GM20431 (cell line): ENCODE results near the gene LRP1B.

Experiments
- in situ Hi-C: fragments of 300-500 bp; cut with MseI, MboI; formaldehyde crosslinking; loops from one replicate; pipeline ENCODE4 v1.15.0; 2020; ENCODE audit warnings: low sequenced_read_pairs; ENCODE audit not compliant: unreplicated experiment

LRP1B gene

DNA sequence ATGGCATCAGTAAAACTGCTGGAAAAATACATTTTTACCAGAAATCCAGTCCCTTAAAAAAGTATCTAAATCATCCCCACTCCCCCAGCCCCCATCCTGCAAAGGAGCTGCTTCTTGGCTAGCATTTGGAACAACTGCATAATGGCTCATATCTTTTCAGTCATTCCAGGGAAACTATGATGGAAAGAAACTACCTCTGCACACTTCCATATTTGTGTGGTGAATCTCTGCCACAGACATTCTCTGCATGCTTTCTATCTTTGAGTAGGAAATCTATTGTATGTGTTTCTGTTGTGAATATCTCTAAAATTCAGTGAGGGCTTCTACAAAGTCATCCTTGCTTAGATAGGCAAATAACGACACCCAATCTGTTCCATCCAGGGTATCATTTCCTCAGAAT is 632.3 kb downstream of the LRP1B start:
- in situ Hi-C loops, result no loop called here

DNA sequence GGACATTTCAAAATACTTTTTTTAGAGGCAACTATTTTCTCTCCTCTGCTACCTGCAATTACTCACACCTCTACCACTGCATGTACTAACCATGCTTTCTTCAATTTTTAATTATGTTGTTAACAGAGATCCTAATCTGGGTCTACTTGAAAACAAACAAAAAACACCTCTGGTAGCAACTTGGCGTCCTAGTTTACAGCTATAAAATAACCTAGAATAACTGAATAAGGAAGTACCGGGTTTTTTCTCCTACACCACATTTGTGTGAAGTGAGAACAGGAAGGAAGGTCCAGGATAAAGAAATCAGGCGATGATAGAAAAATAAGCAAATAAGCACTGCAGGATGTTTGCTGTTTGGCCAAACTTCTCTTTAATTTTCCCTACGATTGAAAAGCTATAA is 633.5 kb downstream of the LRP1B start:
- in situ Hi-C loops, result no loop called here

DNA sequence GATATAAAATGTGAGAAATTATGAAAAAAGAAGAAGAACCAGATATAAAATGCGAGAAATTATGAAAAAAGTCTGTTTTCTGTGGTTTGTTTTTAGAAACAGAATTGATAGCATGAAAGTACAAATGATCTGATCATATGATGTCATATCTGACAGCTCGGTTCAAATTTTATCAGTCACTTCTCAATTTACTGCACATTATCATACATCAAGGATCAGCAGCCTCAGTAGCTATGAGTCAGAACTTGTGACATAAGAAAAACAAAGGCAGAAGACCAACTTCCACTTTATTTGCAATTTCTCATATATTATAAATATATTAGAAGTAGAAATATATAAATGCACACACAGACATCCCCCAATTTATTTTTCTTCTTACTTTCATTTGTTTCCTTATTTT is 634.0 kb downstream of the LRP1B start:
- in situ Hi-C loops, result no loop called here

DNA sequence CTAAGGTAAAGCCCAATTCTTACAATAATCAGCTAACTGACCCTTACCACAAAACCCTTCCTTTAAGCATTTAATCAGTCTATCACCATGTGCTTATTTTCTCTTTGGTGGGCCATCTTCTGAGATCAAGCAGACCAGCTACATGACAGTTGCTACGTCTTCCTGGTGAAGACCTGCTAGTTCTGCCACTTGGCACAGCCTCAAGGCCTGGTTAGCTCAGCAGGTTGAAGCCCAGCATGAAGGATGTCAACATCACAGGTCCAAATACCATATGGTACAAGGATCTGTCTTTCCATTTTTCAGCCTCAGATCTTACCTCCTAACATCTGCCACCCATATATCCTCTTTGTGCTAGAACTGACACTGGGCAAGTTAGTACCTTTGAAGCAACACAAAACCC is 636.9 kb downstream of the LRP1B start:
- in situ Hi-C loops, result no loop called here

DNA sequence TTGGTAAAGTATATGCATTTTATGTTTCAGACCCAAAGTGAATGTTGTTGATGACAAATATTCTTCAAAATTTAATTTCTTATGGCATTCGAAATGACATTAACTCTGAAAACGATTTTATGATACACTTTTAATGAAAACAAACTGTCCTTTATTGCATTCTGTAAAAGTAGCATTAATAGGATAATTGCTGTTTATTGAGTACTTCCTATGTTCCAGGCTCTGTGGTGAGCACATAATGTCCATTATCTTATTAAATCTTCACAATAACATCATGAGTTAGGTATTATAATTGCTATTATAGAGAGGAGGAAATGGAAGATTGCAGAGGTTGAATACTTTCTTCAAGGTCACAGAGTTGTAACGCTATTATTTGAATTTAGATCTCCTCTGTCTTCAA is 638.0 kb downstream of the LRP1B start:
- in situ Hi-C loops, result no loop called here

DNA sequence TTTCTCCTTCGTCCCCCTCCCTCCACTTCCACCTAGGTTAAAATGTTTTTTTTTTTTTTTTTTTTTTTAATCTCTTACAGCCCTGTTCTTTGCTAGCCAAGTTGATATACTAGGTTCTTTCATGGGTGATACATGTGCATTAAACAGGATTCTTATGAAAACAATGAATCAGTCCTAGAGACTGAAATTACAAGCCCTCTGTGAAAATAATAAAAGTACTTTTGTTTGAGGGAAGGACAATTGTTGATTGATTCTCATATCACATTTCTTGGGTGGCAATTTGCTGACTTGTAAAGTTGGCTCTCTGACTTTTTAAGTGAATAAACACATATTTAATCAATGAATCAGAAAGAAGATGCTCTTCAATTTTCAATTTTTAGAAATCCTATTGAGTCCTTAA is 639.9 kb downstream of the LRP1B start:
- in situ Hi-C loops, result no loop called here

DNA sequence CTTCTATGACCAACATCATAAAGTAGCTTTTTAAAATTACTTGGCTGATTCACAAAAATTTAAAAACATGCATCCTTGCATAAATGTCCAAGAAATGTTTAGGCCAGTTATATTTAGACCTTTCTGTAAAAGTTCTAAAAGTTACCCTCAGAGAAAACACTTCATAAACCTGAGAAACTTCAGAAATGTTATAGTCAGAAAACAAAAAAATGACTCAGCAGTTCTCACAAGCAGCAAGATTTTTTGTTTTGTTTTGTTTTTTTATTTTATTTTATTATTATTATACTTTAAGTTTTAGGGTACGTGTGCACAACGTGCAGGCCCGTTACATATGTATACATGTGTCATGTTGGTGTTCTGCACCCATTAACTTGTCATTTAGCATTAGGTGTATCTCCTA is 648.1 kb downstream of the LRP1B start:
- in situ Hi-C loops, result no loop called here

DNA sequence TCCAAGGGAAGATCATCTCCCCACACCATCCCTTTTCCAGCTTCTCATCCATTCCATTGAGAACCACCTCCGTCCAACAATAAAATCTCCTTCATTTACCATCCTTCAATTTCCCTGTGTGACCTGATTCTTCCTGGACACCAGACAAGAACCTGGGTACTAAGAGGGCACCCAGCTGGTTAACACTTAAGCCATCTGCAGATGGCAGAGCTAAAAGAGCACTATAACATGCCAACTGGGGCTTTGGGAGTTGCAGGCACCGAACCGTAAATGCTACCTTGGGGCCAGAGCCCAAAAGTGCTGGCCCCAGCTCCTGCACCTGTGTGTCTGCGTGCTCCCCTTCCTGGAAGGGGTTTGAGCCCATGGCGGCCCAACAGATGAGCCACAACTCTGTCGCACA is 655.0 kb downstream of the LRP1B start:
- in situ Hi-C loops, result no loop called here

DNA sequence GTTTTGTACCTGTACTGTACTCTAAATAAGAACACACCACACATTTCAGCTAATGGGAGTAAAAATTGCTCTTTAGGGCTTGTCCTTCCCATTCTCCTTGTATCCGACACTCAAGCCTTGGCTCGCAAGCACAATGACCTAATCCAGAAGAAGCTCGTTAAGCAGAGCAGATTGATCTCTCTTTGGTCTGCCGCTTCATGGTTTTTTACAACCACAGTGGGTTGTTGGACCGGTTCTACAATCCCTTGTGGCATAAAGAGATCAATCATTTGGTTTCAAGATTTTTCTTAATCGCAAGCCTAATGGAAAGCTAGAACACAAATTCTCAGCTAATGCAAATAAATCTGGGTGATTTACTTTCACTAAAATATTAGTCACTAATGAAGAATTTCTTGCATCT is 662.1 kb downstream of the LRP1B start:
- in situ Hi-C loops, result no loop called here

DNA sequence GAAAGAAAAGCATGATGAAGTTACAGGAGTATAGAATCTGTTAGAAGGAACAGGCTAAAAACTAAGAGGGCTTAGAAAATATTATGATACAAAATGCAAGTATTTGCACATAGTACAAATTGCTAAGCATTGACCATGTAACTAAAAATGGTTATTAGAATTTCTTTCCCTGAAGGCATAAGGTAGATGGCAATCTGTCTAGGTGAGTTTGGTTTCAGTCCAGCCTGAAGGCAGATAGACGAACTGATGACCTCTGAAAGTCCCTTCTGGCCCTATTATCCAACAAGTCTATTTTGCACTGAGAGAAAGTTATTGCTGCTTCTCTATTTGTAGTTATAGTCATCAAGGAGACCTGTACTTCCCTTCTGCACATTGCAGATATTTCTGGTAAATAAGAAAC is 663.5 kb downstream of the LRP1B start:
- in situ Hi-C loops, result no loop called here

DNA sequence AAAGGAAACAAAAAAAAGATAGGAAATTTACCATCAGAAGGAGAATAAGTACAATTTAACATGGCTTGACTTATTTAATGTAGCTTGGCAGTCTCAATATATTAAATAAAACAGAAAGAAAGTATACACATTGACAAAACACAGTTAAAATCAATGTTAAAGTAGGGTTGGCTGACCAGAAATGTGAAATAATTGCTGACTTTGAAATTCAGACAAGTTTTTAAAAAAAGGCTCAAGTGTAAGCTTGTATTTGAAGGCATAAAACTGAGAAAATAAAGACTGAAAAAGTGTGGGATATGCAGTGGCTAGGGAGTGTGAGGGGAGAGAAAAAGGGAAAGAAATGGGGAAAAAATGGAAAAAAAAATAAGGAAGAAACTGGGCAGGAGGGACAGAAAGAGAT is 665.8 kb downstream of the LRP1B start:
- in situ Hi-C loops, result no loop called here

DNA sequence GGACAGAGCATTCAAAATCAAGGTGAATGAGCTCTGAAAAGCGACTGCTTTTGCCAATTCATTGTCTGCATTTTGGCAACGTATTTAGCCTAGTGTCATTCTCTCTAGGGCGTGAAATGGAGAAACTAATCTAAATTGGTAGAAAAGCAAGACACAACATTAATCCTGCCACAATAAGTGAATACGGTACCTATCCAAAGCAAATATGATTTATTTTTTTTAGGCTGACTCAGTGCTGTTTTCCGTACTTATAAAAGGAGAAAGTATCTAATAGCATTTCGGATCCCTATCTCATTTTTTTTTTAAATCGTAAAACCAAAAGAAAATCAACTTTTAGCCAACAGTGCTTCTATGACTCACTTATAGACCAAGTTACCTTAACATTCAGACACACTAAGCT is 672.5 kb downstream of the LRP1B start:
- in situ Hi-C loops, result no loop called here

DNA sequence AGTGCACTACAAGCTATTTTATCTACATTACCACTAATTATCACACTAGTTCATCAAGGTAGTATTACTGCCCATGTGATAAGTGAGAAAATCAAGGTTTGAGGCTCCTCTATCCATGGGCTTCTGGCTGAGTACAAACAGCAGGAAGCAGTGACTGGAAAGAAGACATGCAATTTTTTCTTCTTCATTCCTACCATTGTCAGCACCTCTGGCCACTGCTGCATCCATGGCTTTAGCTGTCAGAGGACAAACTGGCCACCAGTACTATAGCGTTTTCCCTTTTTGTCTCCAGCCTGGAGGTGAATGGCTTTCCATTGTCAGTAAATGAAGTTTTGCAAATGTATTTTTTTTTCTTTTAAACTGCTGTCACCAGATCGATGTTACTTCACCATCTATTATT is 674.9 kb downstream of the LRP1B start:
- in situ Hi-C loops, result no loop called here

DNA sequence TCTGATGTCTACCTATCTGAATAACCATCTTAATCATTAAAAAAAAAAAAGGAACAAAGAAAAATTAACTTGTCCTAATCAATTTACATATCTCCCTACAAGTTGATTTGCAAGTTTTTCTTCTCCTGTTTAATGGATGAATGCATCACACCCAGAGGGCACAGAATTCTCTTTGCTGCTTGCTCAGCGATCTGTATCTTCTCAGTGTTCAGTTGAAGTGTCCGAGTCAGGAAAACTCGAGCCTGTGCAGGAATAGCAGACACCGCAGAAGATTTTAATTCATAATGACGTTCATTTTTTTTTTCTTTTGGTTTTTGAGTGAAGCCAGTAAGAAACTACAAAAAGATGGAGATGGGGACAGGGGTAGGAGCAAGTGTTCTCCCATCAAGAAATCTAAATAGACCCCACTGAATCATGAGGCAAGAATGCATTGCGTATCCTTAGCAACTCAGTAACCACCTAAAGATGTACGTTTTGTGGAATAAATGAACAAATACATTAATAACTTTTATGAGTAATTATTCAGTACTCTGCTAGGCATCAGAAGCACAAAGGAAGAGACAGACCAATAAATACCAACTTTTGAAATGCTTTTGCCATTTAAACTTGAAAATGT is 675.5 kb downstream of the LRP1B start:
- in situ Hi-C loops, result no loop called here

DNA sequence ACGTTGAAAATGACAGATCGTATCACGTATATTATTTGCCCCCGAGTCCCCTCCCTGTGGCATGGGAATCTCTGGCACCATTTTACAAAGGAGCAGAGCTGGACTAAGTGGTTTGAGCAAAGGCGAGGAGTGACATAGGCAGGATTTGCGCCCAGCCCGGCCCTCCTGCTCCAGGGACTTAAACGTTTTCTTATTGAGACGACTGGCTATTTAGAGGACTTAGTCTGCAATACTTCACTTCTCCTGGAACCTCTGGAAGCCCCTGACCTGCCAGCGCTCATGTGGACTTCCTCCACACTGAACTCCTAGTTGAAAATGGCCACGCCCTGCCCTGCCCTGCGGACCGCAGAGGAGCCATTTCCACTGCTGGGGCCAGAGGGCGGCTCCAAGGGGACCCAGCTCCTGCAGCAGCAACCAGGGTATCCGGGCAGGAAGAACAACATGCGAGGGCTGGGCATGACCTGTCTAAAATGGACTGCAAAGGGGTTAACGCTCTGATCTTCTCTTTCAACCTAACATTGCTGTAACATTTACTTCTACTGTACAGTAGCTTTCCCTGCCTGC is 690.7 kb downstream of the LRP1B start:
- in situ Hi-C loops, result no loop called here

DNA sequence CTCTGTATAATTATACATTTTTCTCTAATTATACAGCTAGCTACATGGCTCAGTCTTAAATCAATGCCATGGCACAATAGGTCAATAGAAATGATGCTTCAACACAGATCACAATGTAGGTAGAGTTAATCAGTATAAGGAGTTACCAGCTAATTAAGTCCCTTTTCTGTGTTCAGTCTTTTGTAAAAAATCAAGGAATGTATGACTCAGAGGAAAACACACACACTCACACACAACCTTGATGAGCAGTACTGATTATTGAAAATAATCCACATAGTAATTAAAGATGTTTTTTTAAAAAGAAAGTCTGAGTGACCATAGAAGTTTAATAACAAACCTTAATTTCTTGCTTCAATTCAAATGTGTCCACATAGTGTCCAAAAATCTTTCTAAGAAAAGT is 691.3 kb downstream of the LRP1B start:
- in situ Hi-C loops, result no loop called here

DNA sequence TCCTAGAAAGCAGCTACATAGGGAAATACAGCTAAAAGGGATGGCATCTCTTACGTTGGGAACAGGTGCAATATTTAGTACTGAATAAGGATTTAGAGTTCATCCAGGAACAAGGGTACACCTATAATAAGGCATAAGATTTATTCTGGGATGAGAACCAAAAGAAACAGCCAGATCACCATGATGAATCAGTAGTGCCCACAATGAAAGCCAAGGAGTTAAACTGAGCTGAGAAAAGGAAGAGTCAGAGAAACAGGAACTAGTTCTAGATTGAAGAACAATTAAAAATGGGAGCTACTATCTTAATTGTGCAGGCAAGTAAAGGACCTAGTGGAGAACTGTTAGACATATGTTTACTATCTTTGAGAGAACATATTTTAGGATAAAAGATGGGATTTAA is 692.3 kb downstream of the LRP1B start:
- in situ Hi-C loops, result no loop called here

DNA sequence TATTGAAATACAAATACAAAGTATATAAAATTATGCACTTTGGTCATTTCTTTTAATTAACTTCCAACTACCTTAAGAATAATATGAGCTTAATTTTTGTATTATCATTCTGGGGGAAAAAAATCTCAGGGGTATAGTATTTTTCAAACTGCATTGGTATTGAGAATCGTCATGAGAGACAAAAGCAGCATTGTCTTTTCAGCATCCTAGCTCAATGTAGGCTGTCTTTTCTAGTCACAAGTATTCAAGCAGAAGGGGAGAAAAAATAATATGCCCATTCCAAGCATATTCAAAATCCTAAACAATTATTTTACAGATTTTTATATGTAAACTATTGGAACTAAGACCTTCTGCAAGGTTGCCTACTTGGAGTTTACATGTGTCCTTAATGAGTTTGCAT is 693.3 kb downstream of the LRP1B start:
- in situ Hi-C loops, result no loop called here

DNA sequence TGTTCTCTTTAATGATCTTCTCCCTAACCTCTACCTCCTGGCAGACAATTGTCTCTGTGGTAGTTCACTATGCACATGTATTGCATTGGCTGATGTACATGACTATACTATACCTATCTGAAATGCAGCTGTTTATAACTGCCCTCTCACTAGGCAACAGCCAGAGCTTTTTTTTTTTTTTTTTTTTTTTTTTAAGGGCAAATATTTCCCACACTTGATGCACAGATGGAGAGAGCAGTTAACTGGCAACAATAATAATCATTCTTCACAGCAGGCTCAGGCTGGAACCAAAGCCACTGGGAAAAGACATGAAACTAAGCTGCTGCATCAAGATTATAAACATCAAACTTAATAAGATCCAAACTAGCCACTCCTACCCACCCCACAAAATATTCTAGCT is 707.7 kb downstream of the LRP1B start:
- in situ Hi-C loops, result no loop called here

DNA sequence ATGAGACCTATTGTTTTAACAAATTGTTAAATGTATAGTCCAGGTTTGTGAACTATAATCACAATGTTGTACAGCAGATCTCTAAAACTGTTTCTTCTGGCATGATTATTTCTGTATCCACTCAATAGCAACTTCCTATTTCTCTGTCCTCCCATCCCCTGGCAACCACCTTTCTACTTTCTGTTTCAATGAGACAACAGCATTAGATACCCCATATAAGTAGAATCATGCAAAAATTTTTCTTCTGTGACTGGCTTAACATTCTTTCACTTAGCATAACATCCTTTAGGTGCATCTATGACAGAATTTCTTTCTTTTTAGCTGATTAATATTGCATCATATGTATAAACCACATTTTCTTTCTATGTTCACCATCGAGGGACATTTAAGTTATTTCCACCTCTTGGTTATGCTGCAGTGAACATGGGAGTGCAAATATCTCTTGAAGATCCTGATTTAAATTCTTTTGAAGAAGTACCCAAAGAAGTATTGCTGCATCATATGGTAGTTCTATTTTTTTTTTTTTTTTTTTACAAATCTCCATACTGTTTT is 713.5 kb downstream of the LRP1B start:
- in situ Hi-C loops, result no loop called here

DNA sequence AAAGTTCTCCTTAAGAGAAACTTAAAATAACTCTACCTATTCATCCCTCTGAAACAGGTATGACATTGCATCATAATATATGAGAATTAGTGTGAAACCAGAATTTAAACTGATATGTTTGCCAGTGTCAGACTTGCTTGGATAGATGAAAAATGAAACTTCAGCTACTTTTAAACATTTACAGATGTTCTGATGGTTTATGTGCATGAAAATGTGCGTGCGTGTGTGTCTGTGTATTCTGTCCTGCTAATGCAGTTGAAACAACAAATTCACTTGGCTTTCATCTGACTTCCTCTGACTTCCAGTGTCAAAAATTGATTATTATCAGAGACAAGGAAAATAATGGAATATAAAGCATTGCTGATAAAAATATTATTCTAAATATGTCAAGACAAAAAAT is 719.4 kb downstream of the LRP1B start:
- in situ Hi-C loops, result no loop called here

DNA sequence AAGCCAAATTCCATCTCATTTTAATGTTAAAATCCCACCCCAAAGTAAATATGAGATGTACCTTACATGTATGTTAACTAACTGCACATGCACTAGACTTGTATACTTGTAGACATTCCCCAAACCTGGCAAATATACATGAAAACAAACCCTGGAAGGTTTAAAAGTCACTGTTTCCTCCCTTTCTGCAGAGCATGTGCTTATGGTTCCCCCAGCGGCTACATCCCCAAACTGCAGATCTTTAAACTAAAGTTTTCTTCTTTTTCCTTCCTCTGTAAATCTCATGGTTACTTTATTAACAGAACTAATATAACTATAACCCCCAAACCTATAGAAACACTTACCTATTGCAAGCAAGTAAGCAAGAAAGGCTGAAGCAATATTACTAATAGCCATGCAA is 731.5 kb downstream of the LRP1B start:
- in situ Hi-C loops, result no loop called here
